ENCODE results near the gene TNFSF12.
"Not testable (repeated sequence)": the region's sequence is repeated elsewhere in the genome, so short reads cannot be mapped to it uniquely, and the experiment has no call there.

TNFSF12 gene

DNA sequence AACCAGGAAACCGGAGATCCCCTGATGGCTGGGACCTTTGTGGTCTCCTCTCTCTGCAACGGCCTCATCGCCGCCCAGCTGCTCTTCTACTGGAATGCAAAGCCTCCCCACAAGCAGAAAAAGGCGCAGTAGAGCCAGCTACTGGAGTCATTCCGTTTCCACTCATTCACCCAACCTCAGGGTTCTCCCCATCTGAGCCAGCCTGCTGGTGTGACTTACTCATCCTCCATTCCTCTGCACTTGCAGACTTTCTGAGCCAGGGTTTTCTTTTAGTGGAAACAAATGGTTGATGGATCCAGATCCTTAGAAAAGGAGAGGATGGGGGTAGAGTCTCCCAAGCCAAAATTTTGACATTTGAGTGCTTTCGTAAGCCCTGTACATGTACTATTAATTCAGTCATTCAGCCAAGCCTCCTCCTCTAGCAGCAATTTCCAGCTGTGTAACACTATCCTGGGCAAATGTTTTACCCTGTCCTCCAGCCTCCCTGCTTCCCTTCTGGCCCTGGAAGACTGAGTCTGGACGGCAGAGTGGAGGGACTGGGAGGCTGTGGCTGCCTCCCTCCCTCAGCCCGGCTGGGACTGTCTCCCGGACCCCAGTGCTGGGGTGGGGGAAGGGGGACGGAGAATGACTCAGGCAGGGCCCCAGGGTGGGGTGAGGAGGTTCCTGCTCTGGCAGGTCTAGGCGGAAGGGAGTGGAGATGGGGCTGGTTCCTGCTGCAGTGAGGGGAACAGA lies 38.7 kb downstream of the TNFSF12 start:
- DNase-seq (ENCODE audit: low read depth in 2 of 2) = no peak

DNA sequence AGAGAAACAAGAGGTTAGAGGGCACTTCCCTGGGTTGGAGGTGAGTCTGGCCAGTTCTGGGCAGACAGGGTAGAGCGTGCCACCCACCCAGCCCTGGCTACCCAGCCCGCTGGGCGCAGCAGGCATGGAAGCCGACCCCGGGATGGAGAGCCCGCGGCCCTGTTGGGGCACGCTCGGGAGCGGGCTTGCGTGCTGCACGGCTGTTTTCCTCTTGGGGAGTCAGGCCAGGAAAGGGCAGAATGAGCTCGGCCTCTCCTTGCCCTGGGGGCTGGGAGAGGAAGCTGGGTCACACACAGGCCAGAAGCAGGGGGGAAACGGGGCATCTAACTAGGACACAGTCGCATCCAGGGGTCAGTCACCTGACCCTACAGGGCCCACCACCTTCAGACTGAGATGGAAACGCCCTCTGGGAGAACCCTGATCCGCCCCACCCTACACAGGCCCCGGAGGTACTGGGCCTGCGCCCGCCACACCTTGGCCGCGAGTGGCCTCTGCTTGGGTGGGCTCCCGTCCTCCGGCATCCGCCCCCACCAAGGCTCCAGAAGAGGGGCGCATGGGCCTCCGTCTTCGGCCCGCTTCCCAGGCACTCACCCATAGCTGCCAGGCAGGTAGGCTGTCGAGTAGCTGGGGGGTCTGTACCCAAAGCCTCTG lies 39.8 kb downstream of the TNFSF12 start:
- no peak for DNase-seq (ENCODE audit: low read depth in 2 of 2)

DNA sequence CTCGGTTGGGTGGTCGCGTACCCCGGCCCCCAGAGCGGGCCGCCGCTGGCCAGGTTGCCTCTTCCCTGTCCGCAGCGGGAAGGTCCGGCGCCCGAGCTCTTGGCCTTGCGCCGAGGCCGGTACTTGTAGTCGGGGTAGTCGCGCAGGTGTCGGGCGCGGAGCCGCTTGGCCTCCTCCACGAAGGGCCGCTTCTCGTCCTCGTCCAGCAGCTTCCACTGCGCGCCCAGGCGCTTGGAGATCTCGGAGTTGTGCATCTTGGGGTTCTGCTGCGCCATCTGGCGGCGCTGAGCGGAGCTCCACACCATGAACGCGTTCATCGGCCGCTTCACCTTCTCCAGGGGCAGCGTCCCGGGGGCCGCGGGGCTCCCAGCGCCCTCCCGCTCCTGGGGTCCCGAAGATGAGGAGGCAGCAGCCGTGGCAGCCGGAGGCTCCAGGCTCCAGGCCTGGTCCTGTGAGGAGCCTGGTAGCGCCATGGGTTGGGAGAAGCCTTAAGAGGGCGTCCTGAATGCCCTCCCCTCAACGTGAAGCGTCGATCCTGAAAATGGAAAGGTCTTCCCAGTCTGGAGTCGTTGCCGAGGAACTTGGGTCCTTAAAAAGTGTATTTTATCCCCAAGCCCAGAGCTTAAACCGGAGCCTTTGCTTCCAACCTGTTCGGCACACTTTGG lies 40.5 kb downstream of the TNFSF12 start:
- peak; percentile 40 to 41 for DNase-seq (ENCODE audit: low read depth in 2 of 2)

DNA sequence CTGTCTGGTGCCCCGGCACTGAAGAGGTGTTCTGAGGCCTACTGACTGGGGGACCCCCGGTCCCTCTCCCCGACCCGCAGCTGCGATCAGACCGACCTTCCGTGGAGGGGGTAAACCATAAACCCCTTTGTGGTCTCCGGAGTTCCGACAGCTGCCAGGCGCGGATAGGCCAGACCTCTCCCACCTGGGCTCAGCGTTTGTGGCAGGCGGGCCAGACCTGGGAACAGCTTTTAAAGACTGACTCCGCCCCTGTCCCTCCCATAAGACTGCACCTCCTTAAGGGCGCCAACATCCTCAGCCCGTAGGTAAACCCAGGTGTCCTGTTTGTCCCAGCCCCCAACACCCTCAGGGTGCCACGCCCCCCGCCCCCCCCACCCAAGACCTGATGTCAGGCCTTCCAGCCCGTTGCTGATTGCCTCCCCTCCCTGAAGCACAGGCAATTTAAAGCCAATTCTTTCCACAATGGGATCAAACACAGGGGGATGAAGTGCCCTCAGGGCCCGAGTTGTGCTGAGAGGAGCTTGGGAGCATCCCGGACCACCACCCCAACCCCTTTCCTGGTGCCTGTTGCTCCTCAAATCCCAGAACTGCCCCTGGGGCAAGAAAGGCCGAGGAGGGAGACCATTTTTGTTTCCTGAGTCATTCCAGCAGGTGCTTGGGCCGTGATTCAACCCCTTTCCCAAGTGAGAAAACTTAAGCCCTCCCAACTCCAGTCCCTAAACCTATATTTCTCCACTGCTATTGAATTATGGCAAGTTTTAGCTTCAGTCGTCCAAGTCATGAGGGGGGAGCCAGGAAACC lies 41.2 kb downstream of the TNFSF12 start, which contains the start of gene SOX15:
Gene SOX15 (minus strand): TSS at position 204 of the 801 bp plus-strand sequence. CDS start 418 bp downstream, outside the sequence.
- no peak for DNase-seq (ENCODE audit: low read depth in 2 of 2)

- no peak for DNase-seq (ENCODE audit: low read depth in 2 of 2)
Observed at GRCh38 chr17:7590743-7591142, 41.9 kb downstream of the TNFSF12 start.

DNA sequence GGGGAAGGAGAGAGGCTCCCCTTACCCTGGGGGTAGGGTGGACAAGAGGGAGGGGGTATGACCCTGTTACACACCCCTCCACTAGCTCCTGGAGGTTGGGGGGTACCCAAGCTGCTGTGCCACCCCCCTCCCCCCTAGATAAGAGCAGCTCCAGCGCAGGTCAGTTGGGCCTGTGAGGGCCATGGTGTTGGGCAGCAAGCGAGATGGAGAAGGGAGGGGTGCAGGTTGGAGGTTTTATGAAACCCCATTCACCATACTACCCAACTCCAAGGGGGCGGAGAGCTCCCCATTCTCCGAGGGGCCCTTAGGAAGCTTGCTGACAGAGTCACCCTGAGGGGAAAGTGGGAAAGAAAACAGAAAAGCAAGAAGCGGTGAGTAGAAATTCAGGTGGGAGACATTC lies 42.7 kb downstream of the TNFSF12 start:
- DNase-seq (ENCODE audit: low read depth in 2 of 2) = no peak

- DNase-seq (ENCODE audit: low read depth in 2 of 2) = no peak
Observed at GRCh38 chr17:7592422-7593021, 43.7 kb downstream of the TNFSF12 start.

DNA sequence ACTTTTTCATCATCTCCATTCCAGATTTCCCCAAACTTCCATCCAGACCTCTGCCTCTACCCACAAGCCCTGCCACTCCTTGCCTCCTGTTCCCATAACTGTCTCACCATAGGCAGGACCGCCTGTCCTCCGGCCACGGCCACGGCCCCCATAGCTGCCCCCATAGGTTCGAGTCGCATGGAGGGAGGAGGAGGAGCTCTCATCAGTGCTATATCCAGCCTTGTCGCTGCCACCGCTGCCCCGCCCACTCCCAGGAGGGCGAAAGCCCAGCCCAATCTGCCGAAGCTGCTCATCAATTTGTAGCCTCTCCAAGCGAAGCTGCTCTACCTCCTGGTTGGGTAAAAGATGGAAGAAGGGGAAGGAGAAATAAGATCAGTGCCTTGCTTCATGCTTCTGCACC lies 44.4 kb downstream of the TNFSF12 start:
- DNase-seq (ENCODE audit: low read depth in 2 of 2) = no peak

- DNase-seq (ENCODE audit: low read depth in 2 of 2) = not testable (repeated sequence)
Observed at GRCh38 chr17:7597561-7597960, 48.7 kb downstream of the TNFSF12 start.

DNA sequence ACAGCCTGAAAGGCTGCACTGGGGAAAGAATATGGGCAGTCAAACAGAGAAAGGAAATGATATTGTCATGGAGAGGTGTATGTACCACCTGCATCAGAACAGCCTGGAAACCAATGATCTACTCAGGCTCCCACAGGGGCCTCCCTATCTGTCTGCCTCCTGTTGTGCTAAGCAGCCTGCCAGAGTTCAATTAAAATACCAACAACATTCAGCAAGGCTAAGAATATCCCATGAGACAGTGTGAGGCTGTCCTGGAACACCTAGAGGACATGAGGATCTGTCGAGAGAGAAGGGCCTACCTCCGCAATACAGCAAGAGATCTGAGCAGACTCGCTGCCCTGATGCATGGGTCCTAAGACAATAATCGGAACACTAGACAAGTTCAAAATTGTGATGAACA lies 57.4 kb downstream of the TNFSF12 start:
- DNase-seq (ENCODE audit: low read depth in 2 of 2) = no peak
